ENCODE data around the gene SLC43A3. TPM values are rescaled to one million over a fixed set of nuclear protein-coding genes. Genes with fewer than 3 reads are reported as not detected.

The SLC43A3 gene
- total and polyA plus RNA-seq, 9 donors = 17.0 to 69.3 (median 36.3) TPM

GRCh38 chr11:57416436-57416835 lies 10.5 kb downstream of the SLC43A3 start:
- H3K27me3 ChIP-seq = no peaks in the 10 kb centered on the region
- no peaks in the 10 kb centered on the region for H3K36me3 ChIP-seq
- 86 to 94% (median 88%) methylated on average over 3 of the region's 3 CpGs for WGBS, 3 donors
- no peaks in the 10 kb centered on the region for H3K9me3 ChIP-seq
- intact Hi-C loops (cut with DNase I) = no loop called here
- DNase-seq = no peak
- no peak overlapping the region for H3K4me3 ChIP-seq
- TF ChIP-seq EP300 (IDR thresholded peaks at IDR 0.05) = no peak
- no peak overlapping the region for H3K27ac ChIP-seq
- no peaks in the 10 kb centered on the region for H3K4me1 ChIP-seq (ENCODE audit: insufficient read depth)

DNA sequence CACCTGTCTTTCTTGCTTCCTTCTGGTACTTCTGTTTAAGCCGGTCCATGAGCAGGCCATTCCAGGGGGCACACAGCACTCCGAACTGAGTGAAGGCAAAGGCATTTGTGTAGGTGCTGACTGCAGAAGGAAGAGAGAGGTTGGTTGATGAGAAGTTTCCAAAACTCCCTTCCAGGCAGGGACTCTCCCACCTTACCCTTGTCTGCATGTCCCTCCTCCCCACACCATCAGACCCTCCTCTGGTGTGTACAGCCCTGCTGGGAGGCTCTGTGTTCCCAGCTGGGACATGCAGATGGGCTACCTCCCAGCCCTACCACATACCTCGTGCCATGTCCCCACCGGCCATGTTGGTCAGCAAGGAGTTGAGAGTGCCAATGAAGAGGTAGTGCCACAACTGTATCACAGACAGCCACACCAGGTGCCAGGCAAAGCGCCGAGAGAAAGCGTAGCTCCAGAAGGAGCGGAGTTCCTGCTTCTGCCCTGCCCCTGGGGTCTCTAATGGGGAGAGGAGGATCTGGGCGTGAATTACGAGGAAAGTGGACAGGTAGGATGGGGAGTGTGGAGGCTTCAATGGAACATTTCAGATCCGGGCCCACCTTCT lies 12.2 kb downstream of the SLC43A3 start:
- no peak for TF ChIP-seq POLR2A (IDR thresholded peaks at IDR 0.05)
- no peak for TF ChIP-seq EP300 (IDR thresholded peaks at IDR 0.05)
- TF ChIP-seq, protein P1, sequence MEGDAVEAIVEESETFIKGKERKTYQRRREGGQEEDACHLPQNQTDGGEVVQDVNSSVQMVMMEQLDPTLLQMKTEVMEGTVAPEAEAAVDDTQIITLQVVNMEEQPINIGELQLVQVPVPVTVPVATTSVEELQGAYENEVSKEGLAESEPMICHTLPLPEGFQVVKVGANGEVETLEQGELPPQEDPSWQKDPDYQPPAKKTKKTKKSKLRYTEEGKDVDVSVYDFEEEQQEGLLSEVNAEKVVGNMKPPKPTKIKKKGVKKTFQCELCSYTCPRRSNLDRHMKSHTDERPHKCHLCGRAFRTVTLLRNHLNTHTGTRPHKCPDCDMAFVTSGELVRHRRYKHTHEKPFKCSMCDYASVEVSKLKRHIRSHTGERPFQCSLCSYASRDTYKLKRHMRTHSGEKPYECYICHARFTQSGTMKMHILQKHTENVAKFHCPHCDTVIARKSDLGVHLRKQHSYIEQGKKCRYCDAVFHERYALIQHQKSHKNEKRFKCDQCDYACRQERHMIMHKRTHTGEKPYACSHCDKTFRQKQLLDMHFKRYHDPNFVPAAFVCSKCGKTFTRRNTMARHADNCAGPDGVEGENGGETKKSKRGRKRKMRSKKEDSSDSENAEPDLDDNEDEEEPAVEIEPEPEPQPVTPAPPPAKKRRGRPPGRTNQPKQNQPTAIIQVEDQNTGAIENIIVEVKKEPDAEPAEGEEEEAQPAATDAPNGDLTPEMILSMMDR (IDR thresholded peaks at IDR 0.05) = no peak
- no peaks in the 10 kb centered on the region for H3K4me1 ChIP-seq (ENCODE audit: insufficient read depth)
- WGBS, 3 donors = 96 to 97% (median 96%) methylated on average over 11 of the region's 11 CpGs
- no peak for DNase-seq
- intact Hi-C loops (cut with DNase I) = no loop called here
- no peak overlapping the region for H3K4me3 ChIP-seq
- no peaks in the 10 kb centered on the region for H3K27me3 ChIP-seq
- no peaks in the 10 kb centered on the region for H3K36me3 ChIP-seq
- no peak overlapping the region for H3K27ac ChIP-seq
- no peaks in the 10 kb centered on the region for H3K9me3 ChIP-seq

GRCh38 chr11:57413681-57414080 lies 13.2 kb downstream of the SLC43A3 start:
- Histone ChIP-seq H3K4me1 (ENCODE audit: insufficient read depth) (no peaks in the 10 kb centered on the region), H3K9me3 (no peaks in the 10 kb centered on the region), H3K36me3 (no peaks in the 10 kb centered on the region), H3K27ac (no peak overlapping the region), H3K27me3 (no peaks in the 10 kb centered on the region), H3K4me3 (no peak overlapping the region)
- DNase-seq = no peak
- intact Hi-C loops (cut with DNase I) = no loop called here
- TF ChIP-seq, protein P1 (IDR thresholded peaks at IDR 0.05) = no peak
- TF ChIP-seq POLR2A (IDR thresholded peaks at IDR 0.05) (no peak), EP300 (IDR thresholded peaks at IDR 0.05) (no peak)
- WGBS, 3 donors = 91 to 95% (median 91%) methylated on average over 4 of the region's 4 CpGs

DNA sequence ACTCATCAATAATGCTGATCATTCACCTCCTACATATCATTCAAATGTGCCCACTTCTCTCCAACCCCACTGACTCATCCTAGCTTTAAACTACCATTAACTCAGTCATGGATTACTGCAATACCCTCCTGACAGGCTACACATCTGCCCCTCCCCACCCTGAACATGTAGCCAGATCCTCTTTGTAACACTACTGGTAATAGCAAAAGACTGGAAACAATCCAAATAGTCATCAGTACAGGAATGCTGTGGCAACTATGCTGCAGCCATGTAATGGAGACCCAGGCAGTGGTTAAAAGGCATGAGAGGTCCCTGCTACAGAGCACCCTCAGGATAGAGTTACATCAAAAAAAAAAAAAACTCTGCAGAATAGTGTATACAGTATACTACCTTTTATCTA lies 16.6 kb downstream of the SLC43A3 start:
- DNase-seq = no peak
- no peaks in the 10 kb centered on the region for H3K4me1 ChIP-seq (ENCODE audit: insufficient read depth)
- TF ChIP-seq EP300 (IDR thresholded peaks at IDR 0.05) (no peak), POLR2A (IDR thresholded peaks at IDR 0.05) (no peak)
- TF ChIP-seq, protein P1 (IDR thresholded peaks at IDR 0.05) = no peak
- H3K36me3 ChIP-seq = no peaks in the 10 kb centered on the region
- no peaks in the 10 kb centered on the region for H3K9me3 ChIP-seq
- no peaks in the 10 kb centered on the region for H3K27me3 ChIP-seq
- H3K4me3 ChIP-seq = no peak overlapping the region
- no peak overlapping the region for H3K27ac ChIP-seq
- intact Hi-C loops (cut with DNase I) = no loop called here

- WGBS, 3 donors = 94 to 97% (median 95%) methylated on average over 18 of the region's 18 CpGs
- no peak for DNase-seq
- H3K4me1 ChIP-seq (ENCODE audit: insufficient read depth) = no peaks in the 10 kb centered on the region
- no peaks in the 10 kb centered on the region for H3K9me3 ChIP-seq
- H3K27ac ChIP-seq = no peak overlapping the region
- TF ChIP-seq EP300 (IDR thresholded peaks at IDR 0.05) (no peak), POLR2A (IDR thresholded peaks at IDR 0.05) (no peak)
- TF ChIP-seq, protein P1 (IDR thresholded peaks at IDR 0.05) = no peak
- H3K4me3 ChIP-seq = no peak overlapping the region
- H3K36me3 ChIP-seq = no peaks in the 10 kb centered on the region
- no peaks in the 10 kb centered on the region for H3K27me3 ChIP-seq
- intact Hi-C loops (cut with DNase I) = no loop called here
Observed at GRCh38 chr11:57409321-57410100, 17.4 kb downstream of the SLC43A3 start.

Measured in ovary (tissue), 9 donors.